HG02763 (cell line): ENCODE results near the gene SUSD6.
"Not testable (repeated sequence)": the region's sequence is repeated elsewhere in the genome, so short reads cannot be mapped to it uniquely, and the experiment has no call there.

Experiments
- ATAC-seq: cut with Tn5 transposase; IDR thresholded peaks from one replicate; pipeline ENCODE4 v1.9.1; 2021; ENCODE audit warnings: mild to moderate bottlenecking, moderate library complexity; ENCODE audit not compliant: unreplicated experiment

Gene SUSD6

GRCh38 chr14:69619012-69619411, 7.6 kb downstream of the SUSD6 start:
- ATAC-seq = no peak

DNA sequence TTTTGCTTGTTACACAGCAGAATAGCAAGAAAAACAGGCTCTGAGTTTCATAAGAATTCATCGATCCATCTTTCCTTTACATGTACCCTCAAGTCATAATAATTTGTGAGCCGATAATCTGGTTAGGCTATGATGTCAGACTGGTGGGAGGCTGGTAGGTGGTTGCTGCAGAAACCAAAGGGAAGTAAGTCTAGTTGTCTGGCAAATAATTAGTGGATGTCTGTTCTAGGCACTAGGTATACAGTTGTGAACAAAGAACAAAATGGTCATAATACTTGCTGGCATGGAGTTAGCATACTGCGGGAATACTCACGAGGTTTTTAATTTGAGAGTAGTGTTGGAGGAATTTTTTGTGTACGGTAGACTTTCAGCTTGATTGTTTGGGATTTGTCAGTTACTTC, 8.8 kb downstream of the SUSD6 start:
- ATAC-seq = no peak

DNA sequence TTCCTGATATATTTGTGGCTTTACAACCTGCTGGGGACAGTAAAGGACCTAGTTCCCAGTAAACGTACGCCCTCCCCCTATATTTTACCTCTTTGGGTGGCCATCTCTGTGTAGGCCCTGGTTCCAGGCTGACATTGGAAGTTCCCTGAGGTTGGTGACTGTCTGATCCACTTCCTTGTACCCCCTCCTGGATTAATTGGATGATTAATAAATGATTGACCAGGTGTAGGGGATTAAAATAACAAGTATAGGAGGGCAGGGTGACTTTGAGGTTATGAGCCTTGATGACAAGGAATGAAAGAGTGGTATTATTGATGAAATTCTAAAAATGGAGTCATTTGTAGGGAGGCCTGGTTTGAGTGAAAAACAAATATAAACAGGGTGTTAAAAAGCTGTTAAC, 9.6 kb downstream of the SUSD6 start:
- ATAC-seq = no peak

DNA sequence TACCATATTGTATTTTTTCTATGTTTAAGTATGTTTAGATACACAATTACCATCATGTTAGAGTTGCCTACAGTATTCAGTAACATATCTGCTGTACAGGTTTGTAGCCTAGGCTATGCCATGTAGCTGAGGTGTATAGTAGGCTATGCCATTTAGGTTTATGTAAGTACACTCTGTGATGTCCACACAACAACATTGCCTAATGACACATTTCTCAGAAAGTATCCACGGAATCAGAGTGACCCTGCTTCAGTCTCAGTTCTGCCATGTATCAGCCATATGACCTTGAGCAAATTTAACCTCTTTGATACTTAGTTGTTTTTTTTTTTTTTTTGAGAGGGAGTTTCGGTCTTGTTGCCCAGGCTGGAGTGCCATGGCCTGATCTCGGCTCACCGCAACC, 12.7 kb downstream of the SUSD6 start:
- no peak for ATAC-seq

- ATAC-seq = peak; percentile 84
Observed at GRCh38 chr14:69625299-69626131, 14.1 kb downstream of the SUSD6 start.

GRCh38 chr14:69626132-69626500, 14.7 kb downstream of the SUSD6 start:
- ATAC-seq = no peak

GRCh38 chr14:69629225-69630127, 18.1 kb downstream of the SUSD6 start:
- ATAC-seq = no peak

DNA sequence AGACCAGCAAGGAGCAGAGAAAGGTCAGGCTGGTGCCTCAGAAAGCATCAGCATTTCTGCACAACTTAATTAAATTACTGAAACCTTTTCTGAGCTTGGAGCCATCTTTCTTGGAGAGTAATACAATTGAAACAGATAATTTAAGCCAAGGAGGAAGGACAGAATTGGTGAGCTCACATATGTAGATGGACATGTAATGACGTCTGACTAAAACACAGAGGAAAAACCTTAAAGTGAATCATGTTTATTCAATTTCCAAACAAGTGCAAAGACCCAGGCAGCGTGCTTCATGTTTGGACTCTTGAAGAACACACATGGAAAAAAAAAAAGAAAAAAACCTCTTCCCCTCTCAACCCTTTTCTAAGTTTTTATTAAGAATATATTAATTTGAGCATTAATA, 19.0 kb downstream of the SUSD6 start:
- ATAC-seq = no peak

DNA sequence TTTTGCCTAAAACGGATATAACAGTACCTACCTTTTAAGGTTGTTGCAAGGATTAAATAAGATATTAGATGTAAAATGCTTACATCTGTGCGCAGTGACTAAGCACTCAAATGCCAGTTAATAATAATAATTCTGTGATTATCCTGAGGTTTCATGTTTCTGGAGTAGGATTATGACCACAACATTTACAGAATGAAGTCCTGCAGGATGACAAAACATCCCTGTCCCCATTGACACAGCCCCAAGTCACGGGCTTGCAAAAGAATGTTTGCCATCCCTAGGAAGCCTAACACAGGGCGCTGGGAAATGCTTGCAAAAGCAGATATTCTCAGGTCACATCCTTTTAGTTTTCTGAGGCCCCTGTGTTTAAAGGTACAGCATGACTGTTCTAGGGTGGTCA, 20.1 kb downstream of the SUSD6 start:
- no peak for ATAC-seq

- ATAC-seq = no peak
Observed at GRCh38 chr14:69632164-69632563, 20.8 kb downstream of the SUSD6 start.

GRCh38 chr14:69632593-69633151, 21.3 kb downstream of the SUSD6 start:
- ATAC-seq = no peak

DNA sequence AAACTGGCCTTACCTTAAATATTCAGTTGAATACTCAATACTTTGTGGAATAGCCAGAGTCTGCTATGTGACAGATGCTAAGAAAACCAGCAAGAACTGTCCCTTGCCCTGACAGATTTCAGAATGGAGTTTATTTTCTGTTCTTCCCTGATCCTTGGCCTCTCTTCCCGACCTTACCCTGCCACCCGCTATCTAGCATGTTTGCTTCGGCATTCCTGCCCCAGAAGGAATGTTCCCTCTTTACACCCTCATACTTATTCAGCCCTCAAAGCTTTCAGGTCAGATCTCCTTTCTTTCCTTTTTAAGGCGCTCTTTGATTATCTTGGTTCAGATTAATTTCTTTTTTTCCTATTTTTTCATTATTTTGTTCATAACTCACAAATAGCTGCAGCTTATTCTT, 21.8 kb downstream of the SUSD6 start:
- no peak for ATAC-seq

DNA sequence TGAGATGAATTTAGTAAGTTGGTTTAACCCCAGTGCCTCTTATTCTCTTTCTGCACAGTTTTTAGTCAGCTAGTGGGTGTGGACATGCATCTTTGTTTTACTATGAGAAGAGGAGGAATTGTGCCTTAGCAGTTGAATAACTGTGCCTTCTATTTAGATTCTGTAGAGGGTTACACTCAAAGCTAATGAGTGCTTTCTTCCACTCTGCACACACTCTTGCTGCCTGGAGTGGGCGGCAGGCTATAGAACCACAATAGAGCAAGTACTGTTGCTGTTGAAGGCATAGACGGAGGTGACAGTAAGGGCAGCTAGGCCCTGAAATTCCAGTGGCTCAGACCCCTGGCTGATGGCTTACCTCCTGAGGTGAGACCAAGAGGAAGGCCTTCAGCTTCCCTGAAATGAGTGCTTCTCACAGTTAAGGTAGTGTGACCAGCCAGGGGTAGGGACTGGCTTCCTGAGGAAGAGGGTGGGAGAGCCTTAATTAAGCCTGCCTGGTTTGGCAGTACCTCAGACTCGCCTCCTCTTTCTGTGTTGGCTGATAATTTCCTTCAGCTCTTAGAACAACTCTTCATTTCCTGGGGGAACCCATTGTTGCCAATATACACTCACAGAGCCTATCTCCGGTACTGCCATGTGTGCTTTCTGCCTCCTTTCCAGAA, 24.7 kb downstream of the SUSD6 start:
- ATAC-seq = no peak

DNA sequence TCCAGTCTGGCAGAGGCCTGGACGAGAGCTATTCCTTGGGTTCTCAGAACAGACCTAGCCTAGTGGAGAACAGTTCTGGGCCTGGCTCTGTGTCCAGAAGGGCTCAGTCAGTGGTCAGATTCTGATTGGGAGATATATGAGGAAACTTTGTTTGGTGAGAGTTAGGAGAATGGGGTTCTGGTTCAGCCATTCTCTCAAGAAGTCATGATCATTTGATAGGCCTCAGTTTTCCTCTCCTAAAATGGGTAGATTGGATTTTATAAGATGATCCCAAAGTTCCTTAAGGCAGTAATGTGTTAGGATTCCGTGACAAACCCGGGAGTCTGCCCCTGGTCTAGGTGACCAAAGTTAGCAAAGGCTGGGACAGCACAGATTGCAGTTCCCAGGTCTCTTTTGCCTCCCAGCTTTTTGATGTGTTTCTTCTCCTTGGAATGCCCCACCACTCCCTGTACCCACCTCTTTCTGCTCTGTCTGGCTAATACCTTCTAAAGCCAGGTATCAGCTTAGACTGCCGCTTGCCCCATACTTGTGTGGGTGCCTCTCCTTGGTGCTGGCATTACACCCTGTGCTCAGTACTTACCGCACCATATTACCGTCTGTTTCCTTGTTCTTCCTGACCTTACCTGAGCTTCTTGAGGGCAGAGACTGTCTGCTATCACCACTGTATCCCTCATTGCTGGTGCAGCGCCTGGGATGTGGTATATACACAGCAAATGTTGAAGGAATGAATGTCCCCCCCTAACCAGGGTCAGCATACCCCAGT, 25.5 kb downstream of the SUSD6 start:
- no peak for ATAC-seq

GRCh38 chr14:69637503-69638031, 26.2 kb downstream of the SUSD6 start:
- no peak for ATAC-seq

DNA sequence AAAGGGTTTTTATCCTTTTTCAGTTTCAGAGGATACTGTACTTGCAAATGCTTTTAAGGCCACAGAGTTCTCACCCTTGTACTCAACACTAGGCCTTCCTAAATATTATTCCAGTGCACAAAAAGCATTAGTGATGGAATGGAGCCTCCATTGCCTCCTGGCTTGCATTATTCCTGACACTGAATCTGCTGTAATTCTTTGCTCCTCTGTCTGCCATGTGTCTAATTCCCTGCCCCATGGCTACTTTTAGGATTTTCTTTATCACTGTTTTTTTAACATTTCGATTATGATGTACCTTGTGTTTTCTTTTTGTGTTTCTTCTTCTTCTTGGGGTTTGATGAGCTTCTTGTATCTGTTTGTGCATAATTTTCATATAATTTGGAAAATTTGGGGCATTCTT, 29.5 kb downstream of the SUSD6 start:
- no peak for ATAC-seq

- not testable (repeated sequence) for ATAC-seq
Observed at GRCh38 chr14:69642212-69642793, 30.9 kb downstream of the SUSD6 start.

DNA sequence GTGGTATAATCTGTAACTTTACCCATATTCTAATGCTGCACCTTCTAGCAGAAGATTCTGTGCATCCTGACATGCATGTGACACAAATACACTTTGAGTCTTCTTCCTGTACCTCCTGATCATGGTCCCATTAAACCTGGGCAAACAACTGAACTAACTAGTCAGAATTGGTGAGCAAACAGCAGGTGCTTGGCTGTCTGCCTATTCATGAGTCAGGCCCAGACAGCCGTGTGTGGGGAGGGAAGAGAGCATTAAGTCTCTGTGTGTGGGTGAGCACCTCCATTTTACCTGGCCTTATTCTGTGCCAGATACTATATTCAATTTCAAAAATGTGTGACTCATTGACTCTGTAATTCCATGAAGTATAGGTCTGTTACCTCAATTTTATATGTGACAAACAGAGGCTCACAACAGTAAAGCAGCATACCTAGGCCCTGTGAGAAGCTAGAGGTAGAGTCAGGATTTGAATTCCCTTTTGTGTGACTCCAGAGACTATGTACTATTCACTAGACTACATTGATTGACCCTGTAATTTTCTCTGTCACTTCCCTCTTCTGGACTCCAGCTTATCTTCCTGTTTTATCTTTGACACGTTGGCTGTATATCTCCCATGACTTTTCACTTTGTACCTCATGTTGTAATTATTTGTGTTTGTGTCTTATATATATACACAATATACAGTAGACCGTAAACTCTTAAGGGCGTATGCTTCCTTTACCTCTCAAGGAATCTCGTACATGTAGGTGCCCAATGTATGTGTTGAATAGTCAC, 32.2 kb downstream of the SUSD6 start:
- no peak for ATAC-seq

DNA sequence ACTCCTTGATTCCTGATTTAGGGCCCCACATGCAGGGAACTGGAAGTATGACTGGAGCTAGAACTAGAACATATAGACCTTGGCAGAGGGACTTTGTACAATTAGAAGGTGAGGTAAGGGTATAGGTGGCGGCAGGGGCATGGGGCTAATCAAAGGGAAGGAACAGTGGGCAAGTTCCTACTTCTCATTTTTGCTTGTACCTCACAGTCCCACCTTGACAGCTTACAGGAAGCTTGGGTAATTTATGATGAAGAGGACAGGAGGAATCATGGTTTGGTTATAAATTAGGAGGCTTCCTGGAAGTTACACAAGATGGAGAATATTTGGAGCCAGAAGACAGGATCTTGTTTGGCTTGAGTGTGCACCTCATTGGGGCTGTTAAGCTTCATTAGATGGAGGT, 33.4 kb downstream of the SUSD6 start:
- no peak for ATAC-seq
